ENCODE measurements around the gene CGB2.

- TF ChIP-seq CTCF (IDR thresholded peaks at IDR 0.05 in 4 of 5, conservative IDR thresholded peaks at IDR 0.05 in 1 of 5) (peak; percentile 98 to 99 (median 99)), POLR2A (IDR thresholded peaks at IDR 0.05) (peak; percentile 98 to 99)
Observed at GRCh38 chr19:48993175-48994034, 38.3 kb upstream of the CGB2 start, which contains the start of the genes GYS1 and RUVBL2.
